ENCODE data around the gene SELENOI.

GRCh38 chr2:26407526-26407925 lies 61.6 kb downstream of the SELENOI start:
- no peak for TF ChIP-seq CTCF (IDR thresholded peaks at IDR 0.05; ENCODE audit: low read depth, low read length, poor library complexity, severe bottlenecking)
- no peak for TF ChIP-seq EZH2phosphoT487 (IDR thresholded peaks at IDR 0.05; ENCODE audit: borderline replicate concordance, low read length)

Measured in DOHH2 (cell line).